Natural killer cell (primary cell): ENCODE measurements around the gene C4orf46. TPM values are rescaled to one million over a fixed set of nuclear protein-coding genes. Genes with fewer than 3 reads are reported as not detected.
A peak's percentile ranks its signal among the peaks of the same experiment; 100 is the strongest.

Source experiments
- ATAC-seq, 3 donors: fragments of 150-1000 bp in 2 of 3; fragments of 200-7000 bp in 1 of 3; cut with Tn5 transposase; 1 replicate in 1 of 3; 2 replicates in 2 of 3; pipeline ENCODE4 v1.10.0; 2021; ENCODE audit warnings: mild to moderate bottlenecking in 2 of 3, moderate library complexity in 2 of 3
- DNase-seq, 2 donors: peaks; one replicate each; pipeline versions ENCODE4 v3.0.0 to v3.0.0-alpha.2; 2013 to 2021; ENCODE audit warnings: mixed read lengths in 1 of 2
- H3K27ac ChIP-seq: one replicate; pipeline ENCODE4 v1.5.1; 2013; ENCODE audit warnings: mild to moderate bottlenecking, low read length
- H3K27me3 ChIP-seq: one replicate; pipeline ENCODE4 v1.6.1; 2013; ENCODE audit warnings: low read length; ENCODE audit not compliant: control insufficient read depth, insufficient read depth
- H3K36me3 ChIP-seq: one replicate; pipeline ENCODE4 v1.6.1; 2013; ENCODE audit warnings: low read length; ENCODE audit not compliant: control insufficient read depth, insufficient read depth
- H3K4me1 ChIP-seq: one replicate; pipeline ENCODE4 v1.6.1; 2013; ENCODE audit warnings: low read length; ENCODE audit not compliant: control insufficient read depth, insufficient read depth
- H3K4me3 ChIP-seq: one replicate; pipeline ENCODE4 v1.5.1; 2013; ENCODE audit warnings: low read length
- H3K9me3 ChIP-seq: one replicate; pipeline ENCODE4 v1.6.1; 2013; ENCODE audit warnings: low read length; ENCODE audit not compliant: control insufficient read depth, insufficient read depth
- H3K27ac Mint-ChIP-seq, 2 donors: one replicate each; pipeline ENCODE4 v1.8.0; 2022; ENCODE audit warnings: mild to moderate bottlenecking in 2 of 2, mixed read lengths in 2 of 2, moderate library complexity in 1 of 2
- H3K27me3 Mint-ChIP-seq, 2 donors: one replicate each; pipeline ENCODE4 v1.8.0; 2022; ENCODE audit warnings: low read depth in 2 of 2, mixed read lengths in 2 of 2
- H3K36me3 Mint-ChIP-seq: one replicate; pipeline ENCODE4 v1.8.0; 2022; ENCODE audit warnings: mixed read lengths
- H3K4me1 Mint-ChIP-seq, 2 donors: one replicate each; pipeline ENCODE4 v1.8.0; 2022; ENCODE audit warnings: mixed read lengths in 2 of 2
- H3K4me3 Mint-ChIP-seq: one replicate; pipeline ENCODE4 v1.8.0; 2022; ENCODE audit warnings: mild to moderate bottlenecking, moderate library complexity, mixed read lengths
- H3K9me3 Mint-ChIP-seq, 2 donors: one replicate each; pipeline ENCODE4 v1.8.0; 2022; ENCODE audit warnings: mixed read lengths in 2 of 2
- CTCF ChIP-seq: fragments of 200-600 bp; IDR thresholded peaks from one replicate; pipeline ENCODE4 v1.8.0; 2022; ENCODE audit warnings: antibody characterized with exemption
- WGBS: methylation state at CpG from one replicate; pipeline ENCODE4 v1.1.7; 2013; ENCODE audit warnings: missing lambda C conversion rate; ENCODE audit not compliant: insufficient coverage; 5-methylcytosine and 5-hydroxymethylcytosine counted together
- intact Hi-C: fragments of 100-400 bp; cut with micrococcal nuclease; formaldehyde crosslinking; loops from one replicate; pipeline ENCODE4 v1.14.2; 2022
- total RNA-seq, 4 donors: library from RNA; stranded (reverse); fragments of 120-200 nt in 1 of 4; gene quantifications; one replicate each; pipeline versions ENCODE4 v1.2.3 to v1.2.4, GENCODE V29; 2013 to 2022

C4orf46 gene
- total RNA-seq, 3 donors from 2014 or later (not counting 1 experiment from before 2014, with no cell fraction given): 9.7 to 15.3 (median 12.8) TPM

GRCh38 chr4:158671915-158672806 lies 474 bp upstream of the C4orf46 start, which contains the start of gene ETFDH:
Gene ETFDH (plus strand): TSS chr4:158672296. CDS start chr4:158672457, 161 bp downstream.
- no peaks in the 10 kb centered on the region for H3K27me3 Mint-ChIP-seq
- Histone ChIP-seq H3K27ac (peak within 1 kb of the TSS; percentile 98), H3K4me1 (peaks cover 16% of the 10 kb centered on the region), H3K36me3 (no peaks in the 10 kb centered on the region), H3K4me3 (peak within 1 kb of the TSS; percentile 69), H3K27me3 (no peaks in the 10 kb centered on the region), H3K9me3 (no peaks in the 10 kb centered on the region)
- H3K4me1 Mint-ChIP-seq: peaks cover 19 to 25% of the 10 kb centered on the region in 2 donors
- H3K36me3 Mint-ChIP-seq: no peaks in the 10 kb centered on the region
- peak; percentile 81 to 91 (median 84) for ATAC-seq
- under 1% methylated on average over 60 of the region's 60 CpGs for WGBS
- intact Hi-C loops: loop anchor here (1.0 to 5.0 kb wide), 4 partner anchors 51 to 429 kb away; partner anchors contain the start of genes FNIP2 and PPID
- peak; percentile 50 for TF ChIP-seq CTCF
- H3K27ac Mint-ChIP-seq: peak within 1 kb of the TSS; percentile 93 to 99
- H3K4me3 Mint-ChIP-seq: peak within 1 kb of the TSS; percentile 97
- peak; percentile 95 to 100 for DNase-seq
- no peaks in the 10 kb centered on the region for H3K9me3 Mint-ChIP-seq

GRCh38 chr4:158670975-158671664 lies 567 bp downstream of the C4orf46 start:
- ATAC-seq (peak; percentile 30 to 50 (median 36)), DNase-seq (peak in 1 of 2 donors; percentile 84)
- Histone ChIP-seq H3K4me3 (peak overlapping the region; percentile 69), H3K4me1 (peaks cover 16% of the 10 kb centered on the region), H3K9me3 (no peaks in the 10 kb centered on the region), H3K36me3 (no peaks in the 10 kb centered on the region), H3K27ac (peak overlapping the region; percentile 98), H3K27me3 (no peaks in the 10 kb centered on the region)
- peak overlapping the region; percentile 93 to 99 for H3K27ac Mint-ChIP-seq
- H3K27me3 Mint-ChIP-seq: no peaks in the 10 kb centered on the region
- H3K4me1 Mint-ChIP-seq: peaks cover 19 to 20% of the 10 kb centered on the region in 2 donors
- intact Hi-C loops: loop anchor here (2.0 to 5.0 kb wide), 2 partner anchors 98 to 141 kb away; partner anchors contain the start of gene FNIP2
- H3K4me3 Mint-ChIP-seq: peak overlapping the region; percentile 97
- TF ChIP-seq CTCF: no peak
- WGBS: under 1% methylated on average over 31 of the region's 35 CpGs
- no peaks in the 10 kb centered on the region for H3K9me3 Mint-ChIP-seq
- H3K36me3 Mint-ChIP-seq: no peaks in the 10 kb centered on the region

GRCh38 chr4:158669310-158669709 lies 2.4 kb downstream of the C4orf46 start:
- no peaks in the 10 kb centered on the region for H3K27me3 ChIP-seq
- no peak overlapping the region for H3K27ac ChIP-seq
- no peak for ATAC-seq
- Mint-ChIP-seq H3K27ac (no peak overlapping the region), H3K27me3 (no peaks in the 10 kb centered on the region), H3K36me3 (no peaks in the 10 kb centered on the region), H3K4me3 (peak overlapping the region; percentile 13), H3K9me3 (no peaks in the 10 kb centered on the region), H3K4me1 (peaks cover 19 to 20% of the 10 kb centered on the region in 2 donors)
- H3K9me3 ChIP-seq: no peaks in the 10 kb centered on the region
- no peak for DNase-seq
- peaks cover 16% of the 10 kb centered on the region for H3K4me1 ChIP-seq
- intact Hi-C loops: no loop called here
- H3K36me3 ChIP-seq: no peaks in the 10 kb centered on the region
- TF ChIP-seq CTCF: no peak
- H3K4me3 ChIP-seq: no peak overlapping the region
- WGBS: 83% methylated on average over 7 of the region's 7 CpGs
